Measurements from ENCODE around the gene MAP3K8. TPM values are rescaled to one million over a fixed set of nuclear protein-coding genes. Genes with fewer than 3 reads are reported as not detected.

MAP3K8 gene
- total and polyA plus RNA-seq, 9 of the 15 experiments (the other 6 are each of a cell fraction or from before 2014, with no cell fraction given): 6.9 to 23.6 (median 13.6) TPM

- 0 out of 2 replicates have a peak, but pooled peaks have one; percentile 24 for TF ChIP-seq AFF4 (CRISPR knock-in tag; IDR thresholded peaks at IDR 0.05)
- TF ChIP-seq KDM5B (IDR thresholded peaks at IDR 0.05; ENCODE audit: insufficient replicate concordance, low read depth, low read length): no peak
- no peak for TF ChIP-seq SLC30A9 (CRISPR knock-in tag; IDR thresholded peaks at IDR 0.05)
- TF ChIP-seq PATZ1 (CRISPR knock-in tag; IDR thresholded peaks at IDR 0.05; ENCODE audit: borderline replicate concordance): no peak
- no peak for TF ChIP-seq ZNF444 (CRISPR knock-in tag; IDR thresholded peaks at IDR 0.05)
- TF ChIP-seq KLF13 (tag; IDR thresholded peaks at IDR 0.05; ENCODE audit: borderline replicate concordance, low read depth): no peak
- no peak for TF ChIP-seq ZKSCAN3 (CRISPR knock-in tag; IDR thresholded peaks at IDR 0.05)
- no peak for TF ChIP-seq ZFP30 (CRISPR knock-in tag; IDR thresholded peaks at IDR 0.05; ENCODE audit: borderline replicate concordance)
- TF ChIP-seq ZNF280A (IDR thresholded peaks at IDR 0.05; ENCODE audit: low read depth, partially characterized antibody): no peak
- no peak for TF ChIP-seq PBX2 (CRISPR knock-in tag; IDR thresholded peaks at IDR 0.05; ENCODE audit: low read depth)
- 0 out of 2 replicates have a peak, but pooled peaks have one; percentile 28 for TF ChIP-seq PBX2 (tag; conservative IDR thresholded peaks at IDR 0.05; ENCODE audit: low read depth)
- TF ChIP-seq ZNF445 (CRISPR knock-in tag; IDR thresholded peaks at IDR 0.05; ENCODE audit: low read depth): no peak
- TF ChIP-seq TAF7 (tag; IDR thresholded peaks at IDR 0.05): no peak
- no peak for TF ChIP-seq STAT5B (CRISPR knock-in tag; IDR thresholded peaks at IDR 0.05)
- TF ChIP-seq MEIS2 (IDR thresholded peaks at IDR 0.05; ENCODE audit: partially characterized antibody): peak; percentile 71
Observed at GRCh38 chr10:30493609-30494530, 59.9 kb downstream of the MAP3K8 start (continued).
